Endothelial cell of umbilical vein (primary cell): ENCODE results near the gene CD81. TPM values are rescaled to one million over a fixed set of nuclear protein-coding genes. Genes with fewer than 3 reads are reported as not detected.

Source experiments
- BruUV-seq: library from RNA; stranded (reverse); fragments of 400-500 nt; replicated peaks from 2 replicates; lab custom pipeline; 2021; lab: Mats Ljungman, UMichigan
- CTCF ChIA-PET: fragments of 300-600, 350-600 bp; sonication (Branson Sonifier 250); formaldehyde crosslinking; loops from one replicate; lab custom pipeline; 2021; ENCODE audit warnings: antibody characterized with exemption, inconsistent platforms; lab: Charles Lee
- POLR2A ChIA-PET: fragments of 300-600, 350-600 bp; sonication (Branson Sonifier 250); formaldehyde crosslinking; loops from one replicate; lab custom pipeline; 2021; ENCODE audit warnings: antibody characterized with exemption, inconsistent platforms; lab: Charles Lee
- DNase-seq: peaks from one replicate; pipeline ENCODE4 v3.0.0-alpha.2; 2011; ENCODE audit warnings: low read depth, low spot score
- FAIRE-seq: peaks from 2 replicates; lab custom pipeline; 2011; peaks lifted over from hg19 to GRCh38; lab: Jason Lieb, UNC
- H2AFZ ChIP-seq: 2 replicates; pipeline ENCODE4 v1.6.0; 2012; ENCODE audit warnings: low read depth, low read length, control low read depth, inconsistent platforms
- H3K27ac ChIP-seq: 2 replicates; pipeline ENCODE4 v1.5.1; 2011; ENCODE audit warnings: low read depth, mild to moderate bottlenecking, control low read depth, low read length, moderate library complexity; ENCODE audit not compliant: insufficient read depth
- H3K27me3 ChIP-seq, 2 experiments: 2 replicates each; pipeline versions ENCODE4 v1.6.0 to v1.6.1; 2011; ENCODE audit warnings: low read length in 2 of 2, mixed read lengths in 1 of 2; ENCODE audit not compliant: control insufficient read depth in 2 of 2, insufficient read depth in 2 of 2
- H3K36me3 ChIP-seq, 2 experiments: 2 replicates in 1 of 2; 3 replicates in 1 of 2; pipeline ENCODE4 v1.5.1; 2011; ENCODE audit warnings: low read length in 2 of 2, mild to moderate bottlenecking in 1 of 2, moderate library complexity in 1 of 2; ENCODE audit not compliant: control insufficient read depth in 2 of 2, insufficient read depth in 2 of 2; ENCODE audit errors: extremely low read depth in 1 of 2
- H3K4me1 ChIP-seq: 3 replicates; pipeline ENCODE4 v1.5.1; 2011; ENCODE audit warnings: mild to moderate bottlenecking, low read length; ENCODE audit not compliant: control insufficient read depth, insufficient read depth; ENCODE audit errors: extremely low read depth
- H3K4me2 ChIP-seq: 2 replicates; pipeline ENCODE4 v1.6.1; 2011; ENCODE audit warnings: low read length, control low read depth, mixed read lengths; ENCODE audit not compliant: insufficient read depth
- H3K4me3 ChIP-seq, 3 experiments: fragments of 200-600 bp in 1 of 3; sonication (generic), shearing (Covaris generic) in 1 of 3; replicated peaks in 1 of 3; 2 replicates each; pipeline ENCODE4 v1.5.1; 2011 to 2016; ENCODE audit warnings: control low read depth in 3 of 3, low read length in 3 of 3, mild to moderate bottlenecking in 2 of 3, inconsistent platforms in 1 of 3, low read depth in 1 of 3, moderate library complexity in 1 of 3; ENCODE audit not compliant: insufficient read depth in 1 of 3
- H3K79me2 ChIP-seq: 2 replicates; pipeline ENCODE4 v1.6.0; 2012; ENCODE audit warnings: low read length, inconsistent platforms; ENCODE audit not compliant: control insufficient read depth, insufficient read depth
- H3K9ac ChIP-seq: replicated peaks from 2 replicates; pipeline ENCODE3; 2011; ENCODE audit warnings: low read length, control low read depth; ENCODE audit not compliant: insufficient read depth; ENCODE audit errors: extremely low read depth
- H3K9me1 ChIP-seq: replicated peaks from 3 replicates; pipeline ENCODE4 v1.6.0; 2011; ENCODE audit warnings: mild to moderate bottlenecking, low read length; ENCODE audit not compliant: control insufficient read depth, insufficient read depth; ENCODE audit errors: extremely low read depth
- H3K9me3 ChIP-seq: replicated peaks from 2 replicates; pipeline ENCODE4 v1.5.1; 2012; ENCODE audit warnings: low read length, inconsistent platforms; ENCODE audit not compliant: control insufficient read depth, insufficient read depth
- H4K20me1 ChIP-seq: replicated peaks from 2 replicates; pipeline ENCODE3; 2011; ENCODE audit warnings: mild to moderate bottlenecking, low read length; ENCODE audit not compliant: control insufficient read depth, insufficient read depth; ENCODE audit errors: extremely low read depth
- CTCF ChIP-seq, 2 donors: IDR thresholded peaks; 1 replicate in 1 of 2; 2 replicates in 1 of 2; pipeline ENCODE4 v1.5.1; 2011; ENCODE audit warnings: low read length in 2 of 2, mild to moderate bottlenecking in 2 of 2, moderate library complexity in 2 of 2, control low read depth in 1 of 2, inconsistent platforms in 1 of 2, low read depth in 1 of 2; ENCODE audit not compliant: insufficient read depth in 1 of 2; ENCODE audit errors: extremely low read depth in 1 of 2
- EZH2 ChIP-seq: IDR thresholded peaks from 2 replicates; pipeline ENCODE4 v1.6.1; 2012; ENCODE audit warnings: borderline replicate concordance, low read depth, mild to moderate bottlenecking, moderate library complexity, low read length, inconsistent platforms; ENCODE audit not compliant: severe bottlenecking
- FOS ChIP-seq: IDR thresholded peaks from 2 replicates; pipeline ENCODE4 v1.6.1; 2011; ENCODE audit warnings: mild to moderate bottlenecking, low read length, moderate library complexity, borderline replicate concordance; ENCODE audit not compliant: insufficient read depth
- GATA2 ChIP-seq: IDR thresholded peaks from 2 replicates; pipeline ENCODE4 v1.7.0; 2011; ENCODE audit warnings: low read depth, mild to moderate bottlenecking, moderate library complexity, mixed read lengths, low read length; ENCODE audit not compliant: insufficient read length, insufficient read depth
- JUN ChIP-seq: IDR thresholded peaks from 2 replicates; pipeline ENCODE4 v1.6.1; 2011; ENCODE audit warnings: borderline replicate concordance, low read depth; ENCODE audit not compliant: insufficient read length, insufficient read depth
- MYC ChIP-seq: IDR thresholded peaks from one replicate; pipeline ENCODE4 v1.6.1; 2011; ENCODE audit warnings: mild to moderate bottlenecking, low read depth, low read length
- POLR2A ChIP-seq: IDR thresholded peaks from 2 replicates; pipeline ENCODE4 v1.6.1; 2012; ENCODE audit warnings: low read depth, mild to moderate bottlenecking, control low read depth, low read length
- POLR2AphosphoS5 ChIP-seq: IDR thresholded peaks from 2 replicates; pipeline ENCODE4 v1.6.1; 2012; ENCODE audit warnings: low read depth, mild to moderate bottlenecking, control low read depth, low read length, moderate library complexity; ENCODE audit not compliant: insufficient read depth
- dilution Hi-C: fragments of 300-500 bp; cut with MboI; formaldehyde crosslinking; loops from one replicate; pipeline ENCODE4 v1.15.0; 2019; ENCODE audit warnings: low sequenced_read_pairs; ENCODE audit not compliant: extremely low pct_ligation_motif_present
- intact Hi-C: fragments of 100-400 bp; cut with micrococcal nuclease; formaldehyde crosslinking; loops from one replicate; pipeline ENCODE4 v1.10.0; 2022
- polyA plus RNA-seq, 4 experiments: library from polyadenylated mRNA; depleted of rRNA in 3 of 4; stranded (reverse) in 3 of 4; unstranded in 1 of 4; fragments of >200 nt; gene quantifications; 2 replicates each; pipeline versions ENCODE4 v1.2.1 to v1.2.3, GENCODE V29; 2011 to 2012; ENCODE audit warnings: missing spikeins in 1 of 4
- total RNA-seq: library from RNA; stranded (reverse); gene quantifications from 2 replicates; pipeline ENCODE4 v1.2.3, GENCODE V29; 2021
- TF ChIP-seq, protein P1 (sequence below): IDR thresholded peaks from 2 replicates; pipeline ENCODE4 v1.6.1; 2011; ENCODE audit not compliant: insufficient read depth, insufficient read length

The CD81 gene
- total and polyA plus RNA-seq, 2 donors (not counting 3 experiments of a cell fraction or from before 2014, with no cell fraction given), result 409 to 802 TPM

DNA sequence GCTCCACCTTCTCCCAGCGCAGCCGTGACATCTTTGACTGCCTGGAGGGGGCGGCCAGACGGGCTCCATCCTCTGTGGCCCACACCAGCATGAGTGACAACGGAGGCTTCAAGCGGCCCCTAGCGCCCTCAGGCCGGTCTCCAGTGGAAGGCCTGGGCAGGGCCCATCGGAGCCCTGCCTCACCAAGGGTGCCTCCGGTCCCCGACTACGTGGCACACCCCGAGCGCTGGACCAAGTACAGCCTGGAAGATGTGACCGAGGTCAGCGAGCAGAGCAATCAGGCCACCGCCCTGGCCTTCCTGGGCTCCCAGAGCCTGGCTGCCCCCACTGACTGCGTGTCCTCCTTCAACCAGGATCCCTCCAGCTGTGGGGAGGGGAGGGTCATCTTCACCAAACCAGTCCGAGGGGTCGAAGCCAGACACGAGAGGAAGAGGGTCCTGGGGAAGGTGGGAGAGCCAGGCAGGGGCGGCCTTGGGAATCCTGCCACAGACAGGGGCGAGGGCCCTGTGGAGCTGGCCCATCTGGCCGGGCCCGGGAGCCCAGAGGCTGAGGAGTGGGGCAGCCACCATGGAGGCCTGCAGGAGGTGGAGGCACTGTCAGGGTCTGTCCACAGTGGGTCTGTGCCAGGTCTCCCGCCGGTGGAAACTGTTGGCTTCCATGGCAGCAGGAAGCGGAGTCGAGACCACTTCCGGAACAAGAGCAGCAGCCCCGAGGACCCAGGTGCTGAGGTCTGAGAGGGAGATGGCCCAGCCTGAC lies 26.0 kb downstream of the CD81 start:
- no peaks in the 10 kb centered on the region for H3K27me3 ChIP-seq
- H3K4me2 ChIP-seq, result no peak overlapping the region
- no peaks in the 10 kb centered on the region for H3K9me1 ChIP-seq
- H3K9ac ChIP-seq, result no peak overlapping the region
- POLR2A ChIA-PET, result no interaction called here
- no peaks in the 10 kb centered on the region for H4K20me1 ChIP-seq
- DNase-seq (no peak), FAIRE-seq (no peak)
- dilution Hi-C loops (no loop called here), intact Hi-C loops (no loop called here)
- H3K36me3 ChIP-seq, result peaks cover 0 to 18% of the 10 kb centered on the region in 2 experiments
- no peak overlapping the region for H3K27ac ChIP-seq
- BruUV-seq, result no TSS peak
- no peak for TF ChIP-seq GATA2
- TF ChIP-seq CTCF (IDR thresholded peaks at IDR 0.05; ENCODE audit: extremely low read depth in 1 of 2, insufficient read depth in 1 of 2, low read depth in 1 of 2, low read length in 2 of 2), result no peak
- TF ChIP-seq FOS, result no peak
- TF ChIP-seq, protein P1, sequence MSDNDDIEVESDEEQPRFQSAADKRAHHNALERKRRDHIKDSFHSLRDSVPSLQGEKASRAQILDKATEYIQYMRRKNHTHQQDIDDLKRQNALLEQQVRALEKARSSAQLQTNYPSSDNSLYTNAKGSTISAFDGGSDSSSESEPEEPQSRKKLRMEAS, result no peak
- TF ChIP-seq MYC, result no peak
- TF ChIP-seq POLR2A, result no peak
- no peak for TF ChIP-seq POLR2AphosphoS5
- TF ChIP-seq JUN, result no peak
- TF ChIP-seq EZH2, result no peak
- H3K4me3 ChIP-seq, result no peak overlapping the region
- H3K4me1 ChIP-seq, result peaks cover 18% of the 10 kb centered on the region
- no peaks in the 10 kb centered on the region for H3K9me3 ChIP-seq
- no peak overlapping the region for H2AFZ ChIP-seq
- CTCF ChIA-PET, result interaction anchor here (1.0 to 5.0 kb wide), 3 partner anchors 17 to 98 kb away, joined by 4 to 42 read pairs (median 13); no protein-coding TSS in a partner anchor
- H3K79me2 ChIP-seq, result peaks cover 17% of the 10 kb centered on the region
